GM19099 (cell line): Measurements from ENCODE around the gene LIN7C.

ENCODE experiments used
- POLR2A ChIP-seq: IDR thresholded peaks from 3 replicates; pipeline ENCODE4 v1.6.1; 2011; ENCODE audit warnings: low read depth; ENCODE audit not compliant: insufficient read length; ENCODE audit errors: extremely low read depth

The LIN7C gene

DNA sequence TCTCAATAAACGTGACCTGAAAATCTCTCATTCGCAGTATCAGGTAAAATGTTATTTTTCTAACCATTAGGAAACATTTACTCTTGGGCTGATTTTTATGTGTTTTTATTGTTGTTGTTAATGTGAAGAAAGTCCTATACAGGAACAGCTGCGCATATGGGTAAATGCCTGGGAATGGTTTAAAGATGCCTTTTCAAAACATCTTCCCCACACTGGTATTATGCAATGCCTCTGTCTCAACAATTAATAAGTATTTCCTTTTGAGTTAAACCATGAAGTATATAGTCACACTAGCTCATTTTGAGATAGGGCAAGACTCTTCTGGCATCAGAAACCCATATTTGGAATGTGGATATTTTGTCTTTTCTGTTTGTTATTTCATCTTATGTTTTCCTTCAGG is 13.7 kb upstream of the LIN7C start:
- no peak for TF ChIP-seq POLR2A

DNA sequence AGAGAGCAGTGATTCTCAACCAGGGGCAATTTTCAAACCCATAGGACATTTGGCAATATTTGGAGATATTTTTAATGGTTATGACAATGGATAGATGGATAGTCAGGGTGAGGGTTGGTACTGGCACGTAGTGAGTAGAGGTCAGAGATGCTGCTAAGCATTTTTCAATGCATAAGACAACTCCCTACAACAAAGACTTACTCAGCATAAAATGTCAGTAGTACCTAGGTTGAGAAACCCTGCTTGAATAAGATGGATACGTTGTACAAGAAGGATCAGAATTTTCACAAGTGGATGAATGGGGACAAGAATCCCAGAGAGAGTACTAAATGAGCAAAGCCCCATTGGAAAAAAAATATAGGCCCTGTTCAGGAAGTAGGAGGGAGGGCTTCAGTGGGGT is 11.9 kb upstream of the LIN7C start:
- TF ChIP-seq POLR2A: no peak

- no peak for TF ChIP-seq POLR2A
These were observed 8.0 kb upstream of the LIN7C start for GRCh38 chr11:27514558-27514957.

DNA sequence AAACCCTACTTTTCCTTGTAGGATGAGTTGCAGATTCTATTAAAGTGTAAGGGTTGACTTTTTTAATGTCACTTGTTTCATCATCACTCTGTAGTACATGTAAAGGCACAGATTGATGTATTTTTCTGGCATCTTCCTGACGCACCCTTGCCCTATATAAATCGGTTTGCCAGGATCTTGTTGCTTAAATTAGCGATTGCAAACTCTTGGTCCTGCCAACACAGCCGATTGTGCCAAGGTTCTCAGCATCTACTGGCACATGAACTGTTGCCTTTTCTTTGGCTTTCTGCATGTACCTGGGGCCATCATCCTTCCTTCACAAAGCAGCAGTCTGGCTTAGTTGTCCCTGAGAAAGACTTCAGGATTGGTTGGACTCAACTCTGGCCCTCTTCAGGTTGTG is 7.5 kb upstream of the LIN7C start:
- no peak for TF ChIP-seq POLR2A

GRCh38 chr11:27513389-27513788 is 6.8 kb upstream of the LIN7C start:
- no peak for TF ChIP-seq POLR2A

DNA sequence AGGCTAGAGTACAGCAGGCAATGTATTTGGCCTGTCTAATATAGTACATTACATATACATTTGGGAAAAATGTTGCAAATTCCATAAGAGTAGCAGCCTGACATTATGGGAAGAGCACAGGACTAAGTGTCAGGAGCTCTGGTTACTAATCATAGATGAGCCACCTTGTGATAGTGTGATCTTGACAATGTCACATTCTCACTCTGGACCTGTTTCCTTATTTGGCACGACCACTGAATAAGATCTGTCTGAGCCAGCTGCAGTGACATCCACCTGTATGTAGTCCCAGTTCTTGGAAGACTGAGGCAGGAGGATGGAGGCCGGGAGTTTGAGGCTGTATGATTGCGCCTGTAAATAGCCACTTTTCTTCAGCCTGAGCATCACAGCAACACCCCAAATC is 5.7 kb upstream of the LIN7C start:
- no peak for TF ChIP-seq POLR2A

- no peak for TF ChIP-seq POLR2A
These were observed 3.3 kb upstream of the LIN7C start for GRCh38 chr11:27509908-27510307.

GRCh38 chr11:27507557-27508322 is 1.2 kb upstream of the LIN7C start:
- no peak for TF ChIP-seq POLR2A

DNA sequence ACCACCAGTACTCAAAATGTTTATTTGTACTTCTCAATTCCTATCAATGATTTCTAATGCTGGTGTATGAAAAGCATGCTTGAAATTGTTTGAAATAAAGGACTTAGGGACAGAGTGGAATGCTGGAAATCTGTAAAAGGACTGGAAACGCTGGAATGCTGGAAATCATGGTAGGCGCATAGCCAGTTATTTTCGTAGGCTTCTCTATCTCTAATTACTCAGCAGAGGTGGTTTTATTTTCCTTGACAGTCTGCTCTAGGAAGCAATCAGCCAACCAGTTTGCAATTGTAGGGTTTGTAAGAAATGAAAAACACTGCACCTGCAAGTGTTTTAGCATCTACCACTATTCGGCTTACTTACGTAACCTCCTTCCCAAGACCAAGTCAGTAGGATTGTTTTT is 788 bp downstream of the LIN7C start:
- no peak for TF ChIP-seq POLR2A

DNA sequence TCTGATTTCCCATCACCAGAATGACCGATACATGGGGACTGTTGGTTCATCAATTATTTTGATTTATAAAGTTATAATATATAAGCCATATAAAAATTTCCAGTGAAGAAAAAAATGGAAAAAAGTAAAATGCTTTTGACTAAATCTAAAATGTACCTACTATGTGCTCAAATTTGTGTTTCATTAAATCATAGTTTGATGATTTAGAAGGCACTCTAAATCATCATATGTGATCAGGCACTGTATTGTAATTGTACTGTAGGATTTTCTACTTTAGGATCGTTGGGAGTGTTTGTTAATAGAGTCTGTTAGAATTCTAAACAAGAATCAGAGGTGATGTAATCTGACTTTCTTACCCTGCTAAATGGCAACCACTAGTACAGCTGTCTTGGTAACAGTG is 2.4 kb downstream of the LIN7C start:
- TF ChIP-seq POLR2A: no peak

GRCh38 chr11:27501100-27501499 is 5.5 kb downstream of the LIN7C start:
- TF ChIP-seq POLR2A: no peak

- no peak for TF ChIP-seq POLR2A
These were observed 8.7 kb downstream of the LIN7C start for GRCh38 chr11:27497911-27498310.

DNA sequence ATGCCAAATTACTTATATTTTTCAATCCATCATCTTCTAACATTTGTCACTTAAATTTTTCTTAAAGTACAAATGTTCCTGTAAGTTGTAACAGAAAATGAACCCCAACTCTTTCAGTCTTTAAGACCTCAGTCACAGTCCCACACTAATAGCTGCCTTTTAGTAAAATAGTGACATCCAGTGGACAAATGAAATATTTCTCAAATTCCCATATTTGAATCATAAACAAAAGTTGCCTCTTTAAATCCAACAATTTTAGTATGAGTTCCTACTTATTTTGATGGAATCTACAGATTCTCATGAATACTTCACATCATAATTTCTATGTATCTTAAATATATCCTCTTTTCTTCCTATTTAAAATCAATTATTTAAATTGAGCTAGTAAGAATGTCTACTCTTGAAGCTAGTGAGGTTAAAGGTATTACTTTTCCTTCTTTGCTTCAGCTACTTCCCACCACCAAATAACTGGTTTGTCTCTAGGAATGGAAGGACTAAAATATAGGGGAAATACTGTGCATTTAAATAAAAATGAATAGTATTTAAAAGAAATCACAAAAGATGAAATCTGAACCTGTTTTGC is 9.2 kb downstream of the LIN7C start:
- TF ChIP-seq POLR2A: no peak

- no peak for TF ChIP-seq POLR2A
These were observed 10.1 kb downstream of the LIN7C start for GRCh38 chr11:27496461-27496860.

GRCh38 chr11:27495710-27496300 is 10.8 kb downstream of the LIN7C start:
- TF ChIP-seq POLR2A: no peak

DNA sequence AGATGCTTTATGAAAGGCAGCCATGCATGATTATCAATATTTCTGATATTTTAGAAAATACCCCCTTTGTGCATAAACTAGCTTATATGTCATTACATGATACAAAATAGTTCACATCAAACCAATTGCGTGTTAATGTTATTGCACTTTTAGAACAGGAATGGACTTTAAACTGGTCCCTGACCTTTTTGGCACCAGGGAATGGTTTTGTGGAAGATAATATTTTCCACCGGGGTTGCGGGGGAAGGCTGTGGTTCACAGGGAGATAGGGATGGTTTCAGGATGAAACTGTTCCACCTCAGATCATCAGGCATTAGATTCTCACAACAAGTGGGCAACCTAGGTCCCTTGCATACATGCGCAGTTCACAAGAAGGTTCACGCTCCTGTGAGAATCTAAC is 17.5 kb downstream of the LIN7C start:
- no peak for TF ChIP-seq POLR2A

DNA sequence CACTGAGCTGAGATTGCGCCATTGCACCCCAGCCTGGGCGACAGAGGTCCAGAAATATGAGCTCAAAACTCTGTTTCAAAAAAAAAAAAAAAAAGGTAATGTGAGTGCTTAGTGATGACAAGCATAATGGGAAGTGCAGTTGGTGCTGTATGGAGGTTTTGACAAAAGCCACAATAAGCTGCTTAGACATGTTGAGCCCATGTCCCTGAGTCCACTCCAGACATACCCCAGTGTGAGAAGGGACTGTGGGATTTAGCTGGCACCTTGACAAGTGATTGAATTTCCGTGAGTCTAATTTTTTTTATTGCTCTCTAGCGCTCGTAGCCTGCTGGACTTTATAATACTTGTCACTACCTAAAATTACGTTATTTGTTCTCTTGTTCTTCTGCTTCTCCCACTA is 18.9 kb downstream of the LIN7C start:
- no peak for TF ChIP-seq POLR2A
